Fibroblast of skin of right quadriceps (primary cell): ENCODE data around the gene ZSWIM1.
A peak's percentile ranks its signal among the peaks of the same experiment; 100 is the strongest.
"Not testable (repeated sequence)": the region's sequence is repeated elsewhere in the genome, so short reads cannot be mapped to it uniquely, and the experiment has no call there.

Experiments
- DNase-seq: peaks from one replicate; pipeline ENCODE4 v3.0.0-alpha.2; 2013

Gene ZSWIM1

GRCh38 chr20:45909817-45910669, 29.0 kb downstream of the ZSWIM1 start:
- DNase-seq: no peak

GRCh38 chr20:45910670-45911485, 29.9 kb downstream of the ZSWIM1 start:
- peak; percentile 100 for DNase-seq

GRCh38 chr20:45911486-45912343, 30.7 kb downstream of the ZSWIM1 start, which contains the start of gene PLTP:
Gene PLTP, minus strand, starts transcription at chr20:45912155. Its CDS starts 703 bp downstream, at chr20:45911452.
- DNase-seq: peak; percentile 80

GRCh38 chr20:45912344-45912682, 31.3 kb downstream of the ZSWIM1 start:
- no peak for DNase-seq

GRCh38 chr20:45913116-45913515, 32.1 kb downstream of the ZSWIM1 start:
- DNase-seq: no peak

- DNase-seq: peak; percentile 24
These were observed 36.7 kb downstream of the ZSWIM1 start for GRCh38 chr20:45917790-45918141.

GRCh38 chr20:45918182-45918737, 37.2 kb downstream of the ZSWIM1 start:
- DNase-seq: no peak

- no peak for DNase-seq
These were observed 37.9 kb downstream of the ZSWIM1 start for GRCh38 chr20:45918779-45919537.

- DNase-seq: peak; percentile 53
These were observed 38.7 kb downstream of the ZSWIM1 start for GRCh38 chr20:45919542-45920399.

GRCh38 chr20:45920462-45921336, 39.7 kb downstream of the ZSWIM1 start:
- DNase-seq: no peak

- no peak for DNase-seq
These were observed 40.5 kb downstream of the ZSWIM1 start for GRCh38 chr20:45921337-45922189.

GRCh38 chr20:45924391-45925261, 43.6 kb downstream of the ZSWIM1 start:
- peak; percentile 19 for DNase-seq

- DNase-seq: no peak
These were observed 44.9 kb downstream of the ZSWIM1 start for GRCh38 chr20:45925821-45926506.

GRCh38 chr20:45926731-45927070, 45.7 kb downstream of the ZSWIM1 start:
- no peak for DNase-seq

- DNase-seq: no peak
These were observed 46.2 kb downstream of the ZSWIM1 start for GRCh38 chr20:45927071-45927878.

- DNase-seq: not testable (repeated sequence)
These were observed 50.7 kb downstream of the ZSWIM1 start for GRCh38 chr20:45931680-45932079.
